Esophagus muscularis mucosa (tissue), 4 donors: Measurements from ENCODE around the gene NAXE. TPM values are rescaled to one million over a fixed set of nuclear protein-coding genes. Genes with fewer than 3 reads are reported as not detected.
"Not testable (repeated sequence)": the region's sequence is repeated elsewhere in the genome, so short reads cannot be mapped to it uniquely, and the experiment has no call there.

Experiments
- DNase-seq: peaks from one replicate; pipeline ENCODE4 v3.0.0-alpha.2; 2017; ENCODE audit errors: extremely low spot score
- H3K27ac ChIP-seq, 4 donors: fragments of 200-600 bp; sonication (generic); replicated peaks in 1 of 4; 1 replicate in 3 of 4; 2 replicates in 1 of 4; pipeline ENCODE4 v1.5.1; 2016 to 2019; ENCODE audit warnings: mild to moderate bottlenecking in 1 of 4
- H3K27me3 ChIP-seq, 4 donors: fragments of 200-600 bp; sonication (generic); one replicate each; pipeline versions ENCODE4 v1.5.1 to v1.6.0; 2016 to 2019
- H3K36me3 ChIP-seq, 4 donors: fragments of 200-600 bp; sonication (generic); one replicate each; pipeline ENCODE4 v1.5.1; 2016 to 2019
- H3K4me1 ChIP-seq, 4 donors: fragments of 200-600 bp; sonication (generic); one replicate each; pipeline ENCODE4 v1.5.1; 2016 to 2019
- H3K4me3 ChIP-seq, 4 donors: fragments of 200-600 bp; sonication (generic); 1 replicate in 2 of 4; 2 replicates in 2 of 4; pipeline ENCODE4 v1.5.1; 2016 to 2019; ENCODE audit warnings: mild to moderate bottlenecking in 4 of 4, moderate library complexity in 1 of 4
- H3K9me3 ChIP-seq, 4 donors: fragments of 200-600 bp; sonication (generic); 1 replicate in 3 of 4; 2 replicates in 1 of 4; pipeline ENCODE4 v1.5.1; 2016 to 2019
- CTCF ChIP-seq, 3 experiments: fragments of 200-600 bp in 2 of 3; fragments of 450-650 bp in 1 of 3; sonication (generic) in 2 of 3; IDR thresholded peaks; one replicate each; pipeline ENCODE4 v1.5.1; 2017 to 2019; ENCODE audit warnings: antibody characterized with exemption in 3 of 3, mild to moderate bottlenecking in 2 of 3, moderate library complexity in 1 of 3
- EP300 ChIP-seq: sonication (generic); formaldehyde crosslinking; IDR thresholded peaks from one replicate; pipeline ENCODE4 v1.6.1; 2017; ENCODE audit warnings: antibody characterized with exemption
- POLR2A ChIP-seq: fragments of 450-650 bp; IDR thresholded peaks from one replicate; pipeline ENCODE4 v1.6.1; 2017; ENCODE audit warnings: antibody characterized with exemption, moderate library complexity, mild to moderate bottlenecking, low read depth
- POLR2AphosphoS5 ChIP-seq, 2 donors: sonication (generic); formaldehyde crosslinking; IDR thresholded peaks; one replicate each; pipeline ENCODE4 v1.6.1; 2017; ENCODE audit warnings: antibody characterized with exemption in 2 of 2
- WGBS: methylation state at CpG from one replicate; pipeline ENCODE4 v1.1.5; 2018; 5-methylcytosine and 5-hydroxymethylcytosine counted together
- intact Hi-C: fragments of 100-400 bp; cut with DNase I; formaldehyde crosslinking; loops from one replicate; pipeline ENCODE4 v1.15.1; 2023
- total RNA-seq, 4 donors: library from RNA; depleted of rRNA; stranded (reverse); fragments of >200 nt; gene quantifications; one replicate each; pipeline versions ENCODE4 v1.1.0 to v1.2.1, GENCODE V29; 2016

Gene NAXE
- total RNA-seq, 4 donors from 2014 or later, result 73.5 to 98.0 (median 85.2) TPM

GRCh38 chr1:156586892-156587477, 4.6 kb upstream of the NAXE start:
- H3K36me3 ChIP-seq, result no peaks in the 10 kb centered on the region
- peaks cover 8 to 16% (median 12%) of the 10 kb centered on the region in 4 donors for H3K4me1 ChIP-seq
- H3K27me3 ChIP-seq, result no peaks in the 10 kb centered on the region
- 81% methylated on average over 3 of the region's 3 CpGs for WGBS
- no peaks in the 10 kb centered on the region for H3K9me3 ChIP-seq
- no peak for DNase-seq
- TF ChIP-seq CTCF (IDR thresholded peaks at IDR 0.05) (no peak), POLR2AphosphoS5 (IDR thresholded peaks at IDR 0.05) (no peak), EP300 (no peak), POLR2A (no peak)
- intact Hi-C loops, result loop anchor here (10.0 kb wide), 1 partner anchor 68 kb away; no protein-coding TSS in a partner anchor
- H3K27ac ChIP-seq, result no peak overlapping the region
- H3K4me3 ChIP-seq, result no peak overlapping the region

DNA sequence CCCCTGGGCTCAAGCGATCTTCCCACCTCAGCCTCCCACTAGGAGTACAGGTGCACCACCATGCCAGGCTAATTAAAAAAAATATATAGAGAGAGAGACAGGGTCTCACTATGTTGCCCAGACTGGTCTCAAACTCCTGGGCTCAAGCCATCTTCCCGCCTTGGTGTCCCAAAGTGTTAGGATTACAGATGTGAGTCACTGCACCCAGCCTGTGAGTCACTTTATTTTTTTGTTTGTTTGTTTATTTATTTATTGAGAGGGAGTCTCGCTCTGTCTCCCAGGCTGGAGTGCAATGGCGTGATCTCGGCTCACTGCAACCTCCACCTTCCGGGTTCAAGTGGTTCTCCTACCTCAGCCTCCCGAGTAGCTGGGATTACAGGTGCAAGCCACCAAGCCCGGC, 3.6 kb upstream of the NAXE start:
- H3K4me3 ChIP-seq, H3K36me3 ChIP-seq, DNase-seq, H3K27me3 ChIP-seq, H3K27ac ChIP-seq, H3K9me3 ChIP-seq: not testable (repeated sequence)
- WGBS, result 84% methylated on average over 8 of the region's 8 CpGs
- H3K4me1 ChIP-seq, result peaks cover 17 to 25% (median 20%) of the 10 kb centered on the region in 4 donors
- intact Hi-C loops, result loop anchor here (10.0 kb wide), 1 partner anchor 67 kb away; no protein-coding TSS in a partner anchor

GRCh38 chr1:156589546-156589945, 2.0 kb upstream of the NAXE start:
- intact Hi-C loops, result loop anchor here (10.0 kb wide), 1 partner anchor 65 kb away; no protein-coding TSS in a partner anchor
- Histone ChIP-seq H3K27ac (no peak overlapping the region), H3K27me3 (no peaks in the 10 kb centered on the region), H3K9me3 (no peaks in the 10 kb centered on the region), H3K36me3 (peaks cover 3 to 19% (median 17%) of the 10 kb centered on the region in 4 donors), H3K4me1 (peaks cover 11 to 21% (median 19%) of the 10 kb centered on the region in 4 donors), H3K4me3 (no peak overlapping the region)
- DNase-seq, result no peak
- 72% methylated on average over 5 of the region's 5 CpGs for WGBS
- no peak for TF ChIP-seq POLR2AphosphoS5 (IDR thresholded peaks at IDR 0.05)

GRCh38 chr1:156590326-156591180, 1.0 kb upstream of the NAXE start:
- TF ChIP-seq POLR2A (no peak), POLR2AphosphoS5 (IDR thresholded peaks at IDR 0.05) (no peak), CTCF (IDR thresholded peaks at IDR 0.05) (no peak), EP300 (no peak)
- peak overlapping the region; percentile 85 to 91 (median 88) for H3K27ac ChIP-seq
- no peak for DNase-seq
- no peaks in the 10 kb centered on the region for H3K27me3 ChIP-seq
- peaks cover 14 to 29% (median 27%) of the 10 kb centered on the region in 4 donors for H3K36me3 ChIP-seq
- 82% methylated on average over 10 of the region's 10 CpGs for WGBS
- H3K9me3 ChIP-seq, result no peaks in the 10 kb centered on the region
- intact Hi-C loops, result loop anchor here (5.0 to 10.0 kb wide), 2 partner anchors 106 to 133 kb away; no protein-coding TSS in a partner anchor
- H3K4me3 ChIP-seq, result peak overlapping the region; percentile 72 to 87 (median 80)
- H3K4me1 ChIP-seq, result peaks cover 11 to 21% (median 19%) of the 10 kb centered on the region in 4 donors

DNA sequence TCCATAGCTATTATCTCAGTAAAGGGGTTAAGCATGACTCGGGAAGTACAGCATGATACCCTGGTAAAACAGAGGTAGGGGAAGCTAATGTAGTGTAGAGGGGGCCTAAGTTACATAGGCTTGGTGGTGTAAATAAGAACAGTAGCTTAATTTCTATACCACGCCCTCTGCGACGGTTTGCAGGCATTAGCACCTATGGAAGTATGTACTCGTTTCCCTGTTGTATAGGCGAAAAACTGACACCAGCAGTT, 470 bp upstream of the NAXE start:
- no peak for TF ChIP-seq CTCF (IDR thresholded peaks at IDR 0.05)
- no peak for TF ChIP-seq POLR2A
- no peak for TF ChIP-seq EP300
- no peak for TF ChIP-seq POLR2AphosphoS5 (IDR thresholded peaks at IDR 0.05)
- H3K4me3 ChIP-seq, result peak overlapping the region; percentile 72 to 87 (median 80)
- DNase-seq, result no peak
- H3K27ac ChIP-seq, result peak overlapping the region; percentile 85 to 91 (median 88)
- peaks cover 11 to 21% (median 19%) of the 10 kb centered on the region in 4 donors for H3K4me1 ChIP-seq
- H3K9me3 ChIP-seq, result no peaks in the 10 kb centered on the region
- no peaks in the 10 kb centered on the region for H3K27me3 ChIP-seq
- H3K36me3 ChIP-seq, result peaks cover 19 to 34% (median 33%) of the 10 kb centered on the region in 4 donors
- intact Hi-C loops, result loop anchor here (5.0 to 10.0 kb wide), 2 partner anchors 106 to 134 kb away; no protein-coding TSS in a partner anchor
- 30% methylated on average over 6 of the region's 6 CpGs for WGBS
